Measurements from ENCODE around the gene NDFIP1.
A peak's percentile ranks its signal among the peaks of the same experiment; 100 is the strongest.

NDFIP1 gene

DNA sequence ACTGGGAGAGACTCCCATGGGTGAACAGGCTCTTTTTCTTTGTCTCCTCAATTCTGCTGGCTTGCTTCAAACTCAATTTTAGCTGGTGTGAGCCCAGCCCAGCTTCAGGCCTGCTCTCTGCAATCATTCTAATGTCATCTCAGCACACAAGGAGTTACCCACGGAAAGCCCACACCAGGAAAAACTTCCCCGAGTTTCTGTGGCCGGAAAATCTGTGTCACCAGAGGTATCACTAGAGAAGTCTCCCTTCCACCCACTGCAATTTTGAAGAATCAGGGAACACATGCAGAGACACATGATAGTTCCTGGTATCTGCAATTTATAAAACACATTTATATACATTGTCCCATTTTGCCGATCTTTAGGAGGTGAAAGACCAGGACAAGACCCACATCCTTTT is 13.5 kb upstream of the NDFIP1 start:
- DNase-seq, result no peak

GRCh38 chr5:142095651-142096330 is 12.8 kb upstream of the NDFIP1 start:
- DNase-seq, result no peak

DNA sequence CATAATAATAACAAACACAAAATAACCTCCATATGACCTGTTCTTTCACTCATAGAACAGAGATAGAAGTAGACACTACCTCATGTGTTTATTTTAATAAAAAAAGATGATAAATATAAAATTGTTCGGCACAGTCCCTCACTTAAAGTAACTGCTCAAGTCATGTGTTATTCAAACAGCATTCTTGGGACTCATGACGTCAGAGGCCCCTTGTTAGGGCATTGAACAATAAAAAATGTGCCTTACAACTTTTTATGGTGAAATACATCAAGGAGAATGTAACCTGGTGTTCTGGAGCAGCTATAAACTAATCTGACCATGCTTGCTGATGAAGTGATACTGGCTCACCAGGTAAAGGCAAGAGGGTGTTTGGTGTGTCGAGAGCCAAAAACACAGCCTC is 12.2 kb upstream of the NDFIP1 start:
- no peak for DNase-seq

DNA sequence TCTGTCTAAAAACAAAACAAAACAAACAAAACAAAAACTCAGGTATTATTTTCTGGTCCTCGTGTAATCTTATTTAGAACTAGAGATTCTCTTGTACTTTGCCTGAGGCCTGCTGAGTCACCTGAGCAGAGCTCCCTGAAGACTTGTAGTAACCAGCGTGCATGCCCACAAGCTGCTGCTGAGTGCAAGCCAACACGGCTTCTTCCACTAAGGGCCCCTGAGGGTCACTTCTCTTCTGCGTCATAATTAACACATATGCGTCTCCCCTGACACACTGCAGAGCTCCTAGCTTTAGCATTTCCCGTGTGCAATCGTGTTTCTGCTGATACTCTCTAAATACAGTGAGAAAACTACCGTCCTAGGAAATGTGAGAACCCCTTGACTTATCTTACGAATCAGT is 10.9 kb upstream of the NDFIP1 start:
- DNase-seq, result no peak

DNA sequence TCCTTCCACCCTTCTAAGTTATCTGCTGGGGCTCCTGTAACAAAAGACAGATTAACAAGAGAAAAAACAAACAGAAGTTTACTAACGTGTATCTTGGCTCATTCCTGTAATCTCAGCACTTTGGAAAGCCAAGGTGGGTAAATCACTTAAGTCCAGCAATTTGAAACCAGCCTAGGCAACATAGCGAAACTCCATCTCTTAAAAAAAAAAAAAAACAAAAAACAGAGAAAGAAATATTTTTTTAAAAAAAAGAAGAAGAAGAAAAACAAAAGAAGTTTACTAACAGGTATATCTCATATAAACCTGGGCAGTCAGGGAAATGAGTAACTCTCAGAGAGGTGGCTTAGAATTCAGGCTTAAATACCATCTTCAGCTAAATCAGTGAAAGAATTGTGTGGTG is 10.3 kb upstream of the NDFIP1 start:
- no peak for DNase-seq

DNA sequence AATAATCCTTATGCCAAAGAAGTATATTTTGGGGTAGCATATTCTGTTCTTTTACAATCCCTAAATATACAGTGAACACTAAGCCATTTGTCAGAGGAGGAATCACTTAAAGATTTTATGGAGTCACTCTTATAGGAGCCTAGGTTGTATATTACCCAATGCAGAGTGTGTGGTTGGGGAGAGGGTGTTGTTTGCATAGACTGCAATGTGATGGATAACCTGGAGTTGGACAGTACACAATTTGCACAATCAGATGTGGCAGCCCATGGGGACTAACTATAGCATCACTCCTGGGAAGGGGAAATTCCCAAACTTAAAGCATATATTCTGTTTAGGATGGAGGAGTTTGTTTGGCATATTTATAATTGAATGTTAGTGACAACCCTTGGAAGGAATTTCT is 9.6 kb upstream of the NDFIP1 start:
- DNase-seq, result no peak

- DNase-seq, result no peak
Observed at GRCh38 chr5:142100307-142100706, 8.3 kb upstream of the NDFIP1 start.

- DNase-seq, result no peak
Observed at GRCh38 chr5:142102980-142103740, 5.4 kb upstream of the NDFIP1 start.

GRCh38 chr5:142104491-142104890 is 4.1 kb upstream of the NDFIP1 start:
- DNase-seq, result no peak

DNA sequence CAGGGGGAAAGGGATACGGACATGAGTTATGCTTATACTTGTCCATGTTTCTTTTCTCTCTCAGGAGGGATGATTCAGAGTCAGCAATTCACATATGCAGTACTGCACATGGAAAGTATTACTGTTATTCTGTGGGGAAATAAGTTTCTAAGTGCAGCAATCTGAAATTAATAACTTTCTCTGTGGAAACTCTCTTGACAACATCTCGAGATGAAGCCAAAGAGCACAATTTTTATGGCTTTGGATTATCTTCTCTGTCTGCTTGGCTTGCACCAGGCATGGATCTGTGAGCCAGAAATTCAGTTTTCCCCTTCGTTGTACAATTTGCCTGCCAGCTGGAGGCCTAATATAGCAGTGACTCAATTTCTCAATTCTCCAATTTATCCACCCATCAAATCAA is 2.5 kb upstream of the NDFIP1 start:
- no peak for DNase-seq

- DNase-seq, result no peak
Observed at GRCh38 chr5:142107036-142107735, 1.4 kb upstream of the NDFIP1 start.

- no peak for DNase-seq
Observed at GRCh38 chr5:142107736-142108431, 695 bp upstream of the NDFIP1 start.

GRCh38 chr5:142109331-142110045 is 909 bp downstream of the NDFIP1 start:
- peak in 1 of 2 experiments; percentile 42 for DNase-seq

DNA sequence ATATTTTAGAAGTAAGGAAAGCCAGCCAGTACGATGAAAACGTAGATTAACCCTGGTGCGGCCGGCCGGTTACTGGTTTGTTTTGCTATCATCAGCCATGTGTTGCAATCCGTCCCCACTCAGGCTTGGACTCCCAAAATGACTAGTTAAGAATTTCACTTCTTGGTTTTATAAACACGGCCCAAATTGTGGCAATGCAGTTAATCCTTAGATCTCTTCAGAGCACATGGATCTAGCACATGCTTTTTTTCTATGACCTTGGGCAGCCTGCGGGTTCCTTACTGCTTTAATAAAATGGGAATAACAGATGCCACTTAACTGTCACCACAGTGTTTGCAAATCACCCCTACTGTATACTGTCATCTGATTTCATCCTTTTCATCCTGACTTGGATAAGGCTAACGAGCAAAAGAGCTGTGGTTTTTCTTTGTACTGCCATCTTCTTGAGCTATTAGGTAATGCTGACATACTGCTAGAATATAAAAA is 1.5 kb downstream of the NDFIP1 start:
- DNase-seq, result peak in 1 of 2 experiments; percentile 25

GRCh38 chr5:142110988-142111687 is 2.6 kb downstream of the NDFIP1 start:
- no peak for DNase-seq

GRCh38 chr5:142114687-142115086 is 6.1 kb downstream of the NDFIP1 start:
- DNase-seq, result no peak

- DNase-seq, result no peak
Observed at GRCh38 chr5:142115937-142116614, 7.5 kb downstream of the NDFIP1 start.

- DNase-seq, result no peak
Observed at GRCh38 chr5:142117579-142118151, 9.1 kb downstream of the NDFIP1 start.

- DNase-seq, result no peak
Observed at GRCh38 chr5:142118155-142118686, 9.6 kb downstream of the NDFIP1 start.

DNA sequence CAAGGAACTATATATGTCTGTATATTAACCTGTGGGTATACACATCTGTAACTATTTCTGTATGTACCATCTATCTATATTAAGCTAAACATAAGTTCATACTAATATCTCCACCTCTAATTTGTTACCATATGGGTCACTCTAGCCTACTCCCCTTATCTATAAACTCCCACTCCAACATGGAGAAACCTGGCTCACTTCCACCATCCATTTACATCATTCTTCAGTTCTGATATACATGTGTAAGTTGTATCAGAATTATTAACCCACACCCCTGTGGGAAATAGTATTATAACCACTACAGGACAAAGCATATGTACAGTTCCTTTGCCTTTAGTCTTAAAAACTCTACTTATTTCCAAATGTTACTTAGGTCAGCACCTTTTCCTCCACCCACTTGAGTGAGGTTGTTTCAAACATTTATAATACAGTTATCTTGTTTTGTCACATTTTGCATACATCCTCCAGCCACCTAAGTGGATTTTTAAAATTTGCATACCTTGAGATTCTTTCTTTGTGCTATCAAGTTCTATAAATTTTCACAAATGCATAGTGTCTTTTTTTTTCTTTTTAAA is 10.6 kb downstream of the NDFIP1 start:
- no peak for DNase-seq

Measured in SW 1271 (cell line).